Measurements from ENCODE around the gene DSEL. TPM values are rescaled to one million over a fixed set of nuclear protein-coding genes. Genes with fewer than 3 reads are reported as not detected.
A peak's percentile ranks its signal among the peaks of the same experiment; 100 is the strongest.

DSEL gene
- total RNA-seq, 1 donor from 2014 or later = 10.9 TPM

DNA sequence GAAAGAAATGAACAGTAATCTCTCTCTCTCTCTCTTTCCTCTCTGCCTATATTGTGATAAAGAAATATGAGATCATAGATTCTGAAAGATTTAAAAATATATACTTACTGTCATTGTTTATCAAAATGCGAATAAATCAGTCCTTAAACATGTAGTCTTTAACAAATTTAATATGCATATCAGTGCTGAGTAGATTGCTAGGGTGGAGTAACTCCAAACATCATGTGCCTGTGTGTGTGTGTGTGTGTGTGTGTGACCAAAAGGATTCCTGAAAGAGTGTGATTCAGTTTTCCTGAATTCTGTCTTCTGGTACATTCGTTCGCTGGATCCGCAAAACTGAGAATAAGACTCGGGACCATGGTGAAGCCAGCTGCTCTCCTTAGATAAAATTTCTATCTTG is 24.0 kb upstream of the DSEL start:
- TF ChIP-seq, protein P1, sequence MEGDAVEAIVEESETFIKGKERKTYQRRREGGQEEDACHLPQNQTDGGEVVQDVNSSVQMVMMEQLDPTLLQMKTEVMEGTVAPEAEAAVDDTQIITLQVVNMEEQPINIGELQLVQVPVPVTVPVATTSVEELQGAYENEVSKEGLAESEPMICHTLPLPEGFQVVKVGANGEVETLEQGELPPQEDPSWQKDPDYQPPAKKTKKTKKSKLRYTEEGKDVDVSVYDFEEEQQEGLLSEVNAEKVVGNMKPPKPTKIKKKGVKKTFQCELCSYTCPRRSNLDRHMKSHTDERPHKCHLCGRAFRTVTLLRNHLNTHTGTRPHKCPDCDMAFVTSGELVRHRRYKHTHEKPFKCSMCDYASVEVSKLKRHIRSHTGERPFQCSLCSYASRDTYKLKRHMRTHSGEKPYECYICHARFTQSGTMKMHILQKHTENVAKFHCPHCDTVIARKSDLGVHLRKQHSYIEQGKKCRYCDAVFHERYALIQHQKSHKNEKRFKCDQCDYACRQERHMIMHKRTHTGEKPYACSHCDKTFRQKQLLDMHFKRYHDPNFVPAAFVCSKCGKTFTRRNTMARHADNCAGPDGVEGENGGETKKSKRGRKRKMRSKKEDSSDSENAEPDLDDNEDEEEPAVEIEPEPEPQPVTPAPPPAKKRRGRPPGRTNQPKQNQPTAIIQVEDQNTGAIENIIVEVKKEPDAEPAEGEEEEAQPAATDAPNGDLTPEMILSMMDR (IDR thresholded peaks at IDR 0.05) = no peak
- H3K4me1 ChIP-seq = no peaks in the 10 kb centered on the region
- ATAC-seq (no peak), DNase-seq (no peak)
- intact Hi-C loops (cut with DNase I) = no loop called here
- no peak overlapping the region for H3K27ac ChIP-seq
- H3K27me3 ChIP-seq = no peaks in the 10 kb centered on the region
- H3K4me3 ChIP-seq = no peak overlapping the region
- no peaks in the 10 kb centered on the region for H3K36me3 ChIP-seq
- no peaks in the 10 kb centered on the region for H3K9me3 ChIP-seq

DNA sequence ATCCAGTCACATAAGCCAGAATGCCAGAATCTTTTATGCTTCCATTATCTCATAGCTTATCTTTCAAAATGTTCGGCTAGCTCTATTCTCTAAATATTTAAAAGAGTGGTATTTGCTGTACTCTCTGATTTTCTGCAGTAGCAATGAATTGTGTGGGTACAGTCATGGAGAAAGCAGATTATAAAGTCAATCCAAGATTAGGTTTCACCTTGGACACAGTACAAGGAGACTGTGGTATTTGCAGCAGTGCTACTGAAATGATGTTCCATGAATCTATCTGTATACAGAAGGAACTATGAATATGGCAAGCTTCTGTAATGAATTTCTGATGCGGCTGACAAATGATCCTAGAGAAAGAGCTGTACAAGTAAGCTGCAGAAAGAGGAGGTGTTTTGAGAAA is 15.4 kb upstream of the DSEL start:
- Histone ChIP-seq H3K27ac (no peak overlapping the region), H3K4me3 (no peak overlapping the region), H3K4me1 (no peaks in the 10 kb centered on the region), H3K27me3 (no peaks in the 10 kb centered on the region), H3K9me3 (no peaks in the 10 kb centered on the region), H3K36me3 (no peaks in the 10 kb centered on the region)
- intact Hi-C loops (cut with DNase I) = no loop called here
- ATAC-seq (no peak), DNase-seq (no peak)
- TF ChIP-seq, protein P1 (IDR thresholded peaks at IDR 0.05) = no peak

DNA sequence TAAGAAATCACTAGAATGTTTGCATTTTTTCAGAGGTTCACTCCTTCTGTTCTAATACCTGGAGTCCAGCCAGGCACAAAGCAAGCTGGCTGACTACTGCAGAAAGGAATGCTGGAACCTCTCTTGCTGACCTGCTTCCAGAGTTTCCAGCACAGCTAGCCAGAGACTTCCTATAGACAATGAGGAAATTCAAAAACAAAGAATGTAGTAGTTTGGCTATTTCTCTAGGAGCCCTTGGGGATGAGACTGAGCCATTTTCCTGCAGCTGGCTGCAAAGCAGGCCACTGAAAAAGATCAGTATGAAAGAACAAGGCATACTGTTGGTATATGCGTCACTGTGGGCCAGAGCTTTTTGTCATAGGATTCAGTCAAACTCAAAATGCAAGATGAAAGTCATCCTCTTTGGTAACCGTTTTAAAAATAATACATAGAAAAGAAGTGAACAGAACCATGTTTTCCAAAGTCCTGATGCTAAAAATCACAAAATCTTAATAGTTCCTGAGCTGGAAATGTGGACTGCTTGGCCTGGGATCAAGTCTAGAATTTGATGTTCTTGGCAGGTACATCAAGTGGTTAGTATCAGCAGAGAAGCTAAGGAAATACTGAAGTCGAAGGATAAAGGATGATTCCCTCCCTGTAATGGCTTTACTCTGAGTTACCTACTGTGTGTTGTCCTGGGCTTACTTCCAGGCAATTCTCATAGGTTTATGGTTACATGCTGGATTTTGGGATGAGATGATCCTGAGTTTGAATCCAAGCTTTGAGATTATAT is 9.0 kb upstream of the DSEL start:
- no peak overlapping the region for H3K27ac ChIP-seq
- H3K4me3 ChIP-seq = no peak overlapping the region
- no peaks in the 10 kb centered on the region for H3K36me3 ChIP-seq
- ATAC-seq = peak; percentile 91
- no peaks in the 10 kb centered on the region for H3K9me3 ChIP-seq
- H3K4me1 ChIP-seq = peaks cover 3% of the 10 kb centered on the region
- DNase-seq = no peak
- intact Hi-C loops (cut with DNase I) = no loop called here
- no peaks in the 10 kb centered on the region for H3K27me3 ChIP-seq
- TF ChIP-seq, protein P1 (IDR thresholded peaks at IDR 0.05) = no peak

DNA sequence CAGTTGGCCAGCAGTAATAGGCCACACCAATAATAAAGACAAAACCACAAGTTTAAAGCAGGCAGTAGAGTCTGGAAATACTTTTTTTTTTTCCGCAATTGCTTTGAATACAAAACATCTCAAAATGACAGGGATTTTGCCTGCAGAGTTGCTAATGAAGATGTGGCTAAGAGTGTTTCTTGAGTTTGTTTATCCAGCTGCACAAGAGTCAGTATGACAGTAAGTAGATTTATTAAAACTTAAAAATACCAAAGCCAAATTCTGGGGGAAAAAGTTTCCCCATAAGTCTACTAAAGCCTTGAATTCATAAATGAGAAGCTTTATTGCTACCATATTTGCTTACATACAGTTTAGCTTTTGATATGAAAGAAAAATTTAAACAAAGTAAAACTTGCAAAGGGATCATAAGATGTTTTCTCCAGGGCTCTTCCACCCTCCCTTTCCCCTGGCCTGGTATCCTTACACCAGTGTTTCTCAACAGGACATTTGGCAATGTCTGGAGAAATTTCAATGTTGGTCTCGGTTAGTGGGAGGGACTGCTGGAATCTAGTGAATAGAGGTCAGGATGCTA is 3.9 kb upstream of the DSEL start:
- H3K4me1 ChIP-seq = peaks cover 9% of the 10 kb centered on the region
- no peak for DNase-seq
- no peaks in the 10 kb centered on the region for H3K9me3 ChIP-seq
- TF ChIP-seq, protein P1 (IDR thresholded peaks at IDR 0.05) = no peak
- no peak overlapping the region for H3K27ac ChIP-seq
- no peak overlapping the region for H3K4me3 ChIP-seq
- intact Hi-C loops (cut with DNase I) = no loop called here
- no peak for ATAC-seq
- no peaks in the 10 kb centered on the region for H3K36me3 ChIP-seq
- H3K27me3 ChIP-seq = no peaks in the 10 kb centered on the region

DNA sequence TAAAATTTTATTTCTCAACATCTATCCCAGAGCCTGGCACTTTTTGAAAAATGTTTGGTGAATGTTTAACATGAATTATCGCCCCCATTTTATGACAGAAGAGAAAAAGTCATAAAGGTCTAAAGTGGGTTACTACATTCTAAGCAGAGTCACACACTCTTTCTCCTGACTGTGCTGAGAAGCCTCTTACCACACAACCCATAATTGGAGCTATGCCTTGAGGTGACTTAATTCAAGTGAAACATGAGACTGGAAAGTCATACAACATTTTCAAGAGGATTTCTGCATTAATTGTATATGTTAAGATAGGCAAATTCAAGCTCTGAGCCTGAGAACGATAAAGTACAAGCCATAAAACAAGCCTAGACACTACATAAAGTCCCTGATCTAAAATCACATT is 3.1 kb upstream of the DSEL start:
- intact Hi-C loops (cut with DNase I) = no loop called here

More for the DNA sequence above, 3.1 kb upstream of the DSEL start:
- Histone ChIP-seq H3K4me3 (no peak overlapping the region), H3K9me3 (no peaks in the 10 kb centered on the region), H3K27ac (no peak overlapping the region), H3K36me3 (no peaks in the 10 kb centered on the region), H3K4me1 (peaks cover 9% of the 10 kb centered on the region), H3K27me3 (no peaks in the 10 kb centered on the region)
- ATAC-seq = no peak
- no peak for DNase-seq
- TF ChIP-seq, protein P1 (IDR thresholded peaks at IDR 0.05) = no peak

All from upper lobe of right lung (tissue), 1 donor.